SU-DHL-6 (cell line): ENCODE measurements around the gene PDZD7.

Experiments
- EZH2phosphoT487 ChIP-seq: fragments of 200-600 bp; sonication (generic), shearing (Covaris generic); conservative IDR thresholded peaks from 2 replicates; pipeline ENCODE4 v1.6.1; 2018; ENCODE audit warnings: mild to moderate bottlenecking, antibody characterized with exemption, low read length, moderate library complexity, mixed read lengths
- TF ChIP-seq, protein P1 (sequence below): fragments of 200-600 bp; sonication (generic); IDR thresholded peaks from one replicate; pipeline ENCODE4 v1.5.1; 2017; ENCODE audit warnings: antibody characterized with exemption, mild to moderate bottlenecking, low read length, moderate library complexity; ENCODE audit not compliant: insufficient read depth, poor library complexity, severe bottlenecking

DNA sequence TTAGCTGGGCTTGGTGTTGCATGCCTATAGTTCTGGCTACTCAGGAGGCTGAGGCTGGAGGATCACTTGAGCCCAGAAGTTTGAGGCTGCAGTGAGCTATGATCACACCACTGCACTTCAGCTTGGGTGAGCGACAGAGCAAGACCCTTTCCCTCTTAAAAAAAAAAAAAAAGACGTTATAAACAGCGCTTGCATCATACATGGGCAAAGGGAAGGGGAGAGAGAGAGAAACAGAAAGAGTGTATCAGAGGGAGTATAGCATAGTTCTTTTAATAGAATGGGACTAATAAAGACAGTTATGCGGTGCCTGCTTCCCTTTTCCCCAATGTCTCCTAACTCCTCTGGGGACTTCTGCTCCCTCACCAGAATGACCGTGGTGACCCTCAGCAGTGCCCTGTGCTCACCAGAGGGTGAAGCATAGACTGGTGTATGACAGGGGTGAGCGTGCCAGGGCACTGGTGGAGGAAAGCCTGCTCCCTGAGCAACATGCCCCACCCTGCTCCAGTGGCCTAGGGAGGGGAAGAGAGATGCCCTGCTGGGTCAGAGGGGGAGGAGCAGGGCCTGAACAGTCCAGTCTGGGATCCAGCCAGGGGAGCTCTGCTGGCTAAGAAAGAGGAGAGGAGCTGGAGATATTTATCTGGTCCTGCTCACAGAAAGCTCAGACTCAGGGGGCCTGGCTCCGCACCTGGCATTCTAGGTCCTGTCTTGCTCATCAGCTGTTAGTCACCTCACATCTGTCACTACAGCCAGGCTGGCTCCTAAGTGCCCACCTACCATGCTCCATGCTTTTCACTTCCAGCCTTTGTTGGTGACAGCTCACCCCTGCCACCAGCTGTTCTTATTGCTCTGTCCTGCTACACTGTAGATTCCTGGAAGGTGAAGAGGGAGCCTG is 2.2 kb downstream of the PDZD7 start:
- TF ChIP-seq, protein P1, sequence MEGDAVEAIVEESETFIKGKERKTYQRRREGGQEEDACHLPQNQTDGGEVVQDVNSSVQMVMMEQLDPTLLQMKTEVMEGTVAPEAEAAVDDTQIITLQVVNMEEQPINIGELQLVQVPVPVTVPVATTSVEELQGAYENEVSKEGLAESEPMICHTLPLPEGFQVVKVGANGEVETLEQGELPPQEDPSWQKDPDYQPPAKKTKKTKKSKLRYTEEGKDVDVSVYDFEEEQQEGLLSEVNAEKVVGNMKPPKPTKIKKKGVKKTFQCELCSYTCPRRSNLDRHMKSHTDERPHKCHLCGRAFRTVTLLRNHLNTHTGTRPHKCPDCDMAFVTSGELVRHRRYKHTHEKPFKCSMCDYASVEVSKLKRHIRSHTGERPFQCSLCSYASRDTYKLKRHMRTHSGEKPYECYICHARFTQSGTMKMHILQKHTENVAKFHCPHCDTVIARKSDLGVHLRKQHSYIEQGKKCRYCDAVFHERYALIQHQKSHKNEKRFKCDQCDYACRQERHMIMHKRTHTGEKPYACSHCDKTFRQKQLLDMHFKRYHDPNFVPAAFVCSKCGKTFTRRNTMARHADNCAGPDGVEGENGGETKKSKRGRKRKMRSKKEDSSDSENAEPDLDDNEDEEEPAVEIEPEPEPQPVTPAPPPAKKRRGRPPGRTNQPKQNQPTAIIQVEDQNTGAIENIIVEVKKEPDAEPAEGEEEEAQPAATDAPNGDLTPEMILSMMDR = no peak
- TF ChIP-seq EZH2phosphoT487 = no peak
